SHP77 (cell line): ENCODE results near the gene TLK2.

Source experiments
- DNase-seq, 2 experiments: peaks; one replicate each; lab custom pipeline; 2025; lab: John Stamatoyannopoulos, UW

Gene TLK2

GRCh38 chr17:62628831-62629555 lies 150.4 kb downstream of the TLK2 start:
- no peak for DNase-seq

GRCh38 chr17:62629556-62630364 lies 151.1 kb downstream of the TLK2 start:
- DNase-seq, result no peak

GRCh38 chr17:62630365-62631085 lies 151.9 kb downstream of the TLK2 start:
- no peak for DNase-seq

- DNase-seq, result no peak
These were observed 152.7 kb downstream of the TLK2 start for GRCh38 chr17:62631086-62631935.

- DNase-seq, result no peak
These were observed 153.6 kb downstream of the TLK2 start for GRCh38 chr17:62631936-62632924.

GRCh38 chr17:62637809-62638208 lies 159.2 kb downstream of the TLK2 start:
- DNase-seq, result peak in 1 of 2 experiments; percentile 21

- no peak for DNase-seq
These were observed 162.5 kb downstream of the TLK2 start for GRCh38 chr17:62641153-62641552.

- no peak for DNase-seq
These were observed 163.3 kb downstream of the TLK2 start for GRCh38 chr17:62641951-62642350.

GRCh38 chr17:62643496-62643895 lies 164.9 kb downstream of the TLK2 start:
- no peak for DNase-seq

GRCh38 chr17:62644487-62645173 lies 166.0 kb downstream of the TLK2 start:
- peak; percentile 95 to 97 for DNase-seq

GRCh38 chr17:62648251-62648955 lies 169.8 kb downstream of the TLK2 start:
- no peak for DNase-seq

GRCh38 chr17:62648956-62649294 lies 170.3 kb downstream of the TLK2 start:
- no peak for DNase-seq

GRCh38 chr17:62649570-62649969 lies 170.9 kb downstream of the TLK2 start:
- no peak for DNase-seq

GRCh38 chr17:62650587-62650986 lies 172.0 kb downstream of the TLK2 start:
- no peak for DNase-seq

GRCh38 chr17:62652251-62653001 lies 173.8 kb downstream of the TLK2 start:
- DNase-seq, result peak; percentile 46 to 62

- DNase-seq, result peak; percentile 80 to 87
These were observed 174.6 kb downstream of the TLK2 start for GRCh38 chr17:62653002-62653825.
